IMR-90 (cell line): ENCODE measurements around the gene GOLT1A. TPM values are rescaled to one million over a fixed set of nuclear protein-coding genes. Genes with fewer than 3 reads are reported as not detected.
A peak's percentile ranks its signal among the peaks of the same experiment; 100 is the strongest.

ENCODE experiments used
- ATAC-seq: fragments of 200-7000 bp; cut with Tn5 transposase; 2 replicates; pipeline ENCODE4 v1.9.1; 2020; ENCODE audit warnings: low read depth, mild to moderate bottlenecking, moderate library complexity
- BruUV-seq: library from RNA; stranded (reverse); fragments of 400-500 nt; replicated peaks from 2 replicates; lab custom pipeline; 2021; lab: Mats Ljungman, UMichigan
- CTCF ChIA-PET: fragments of 300-600 bp; formaldehyde crosslinking; extraction: SDS; loops from one replicate; lab custom pipeline; 2021; ENCODE audit warnings: antibody characterized with exemption; lab: Yijun Ruan, JAX
- POLR2A ChIA-PET: fragments of 300-600 bp; sonication (Branson Sonifier 250); formaldehyde crosslinking; loops from one replicate; lab custom pipeline; 2022; ENCODE audit warnings: antibody characterized with exemption; ENCODE audit not compliant: unreplicated experiment; lab: Charles Lee
- DNase-seq: peaks from one replicate; pipeline ENCODE4 v3.0.0; 2013
- H2AFZ ChIP-seq: replicated peaks from 2 replicates; pipeline ENCODE3; 2013; ENCODE audit warnings: low read length, mild to moderate bottlenecking; ENCODE audit not compliant: poor library complexity
- H2AK5ac ChIP-seq: 2 replicates; pipeline ENCODE4 v1.6.1; 2013; ENCODE audit warnings: low read depth, low read length, inconsistent platforms
- H2AK9ac ChIP-seq: replicated peaks from 2 replicates; pipeline ENCODE3; 2013; ENCODE audit warnings: mild to moderate bottlenecking, low read depth, low read length, moderate library complexity; ENCODE audit not compliant: poor library complexity
- H2BK120ac ChIP-seq: 2 replicates; pipeline ENCODE4 v1.6.1; 2013; ENCODE audit warnings: low read depth, low read length, inconsistent platforms
- H2BK15ac ChIP-seq: 3 replicates; pipeline ENCODE4 v1.6.1; 2013; ENCODE audit warnings: low read depth, low read length, inconsistent platforms
- H2BK20ac ChIP-seq: 2 replicates; pipeline ENCODE4 v1.6.1; 2013; ENCODE audit warnings: low read depth, mild to moderate bottlenecking, inconsistent platforms, low read length, moderate library complexity
- H2BK5ac ChIP-seq: 2 replicates; pipeline ENCODE4 v1.6.1; 2013; ENCODE audit warnings: mild to moderate bottlenecking, low read depth, low read length, inconsistent platforms; ENCODE audit not compliant: poor library complexity, severe bottlenecking
- H3K14ac ChIP-seq: replicated peaks from 2 replicates; pipeline ENCODE4 v1.6.1; 2013; ENCODE audit warnings: low read depth, low read length, inconsistent platforms
- H3K18ac ChIP-seq: 2 replicates; pipeline ENCODE4 v1.6.1; 2013; ENCODE audit warnings: low read depth, low read length, control low read depth
- H3K23ac ChIP-seq: 2 replicates; pipeline ENCODE4 v1.6.1; 2013; ENCODE audit warnings: low read depth, low read length, inconsistent platforms
- H3K27ac ChIP-seq: 2 replicates; pipeline ENCODE4 v1.5.1; 2013; ENCODE audit warnings: mild to moderate bottlenecking, control low read depth, low read length; ENCODE audit not compliant: insufficient read depth
- H3K27me3 ChIP-seq: 2 replicates; pipeline ENCODE4 v1.6.1; 2013; ENCODE audit warnings: low read length; ENCODE audit not compliant: control insufficient read depth, insufficient read depth
- H3K36me3 ChIP-seq: 2 replicates; pipeline ENCODE4 v1.6.1; 2013; ENCODE audit warnings: low read length, mixed read lengths; ENCODE audit not compliant: control insufficient read depth, insufficient read depth
- H3K4ac ChIP-seq: 2 replicates; pipeline ENCODE4 v1.6.1; 2013; ENCODE audit warnings: low read depth, low read length, inconsistent platforms
- H3K4me1 ChIP-seq: 2 replicates; pipeline ENCODE4 v1.6.1; 2013; ENCODE audit warnings: low read length, mixed read lengths; ENCODE audit not compliant: control insufficient read depth, insufficient read depth
- H3K4me2 ChIP-seq: 2 replicates; pipeline ENCODE4 v1.6.1; 2013; ENCODE audit warnings: low read depth, mild to moderate bottlenecking, control low read depth, low read length, moderate library complexity
- H3K4me3 ChIP-seq: 2 replicates; pipeline ENCODE4 v1.5.1; 2013; ENCODE audit warnings: low read depth, mild to moderate bottlenecking, control low read depth, low read length, moderate library complexity; ENCODE audit not compliant: insufficient read depth
- H3K56ac ChIP-seq: 2 replicates; pipeline ENCODE4 v1.6.1; 2013; ENCODE audit warnings: low read length, inconsistent platforms; ENCODE audit not compliant: insufficient read depth; ENCODE audit errors: extremely low read depth
- H3K79me1 ChIP-seq, 2 experiments: 2 replicates each; pipeline ENCODE4 v1.6.1; 2013; ENCODE audit warnings: low read length in 2 of 2, inconsistent platforms in 1 of 2, low read depth in 1 of 2
- H3K9ac ChIP-seq: 2 replicates; pipeline ENCODE4 v1.6.1; 2013; ENCODE audit warnings: low read depth, low read length, control low read depth
- H3K9me1 ChIP-seq: 2 replicates; pipeline ENCODE4 v1.6.1; 2013; ENCODE audit warnings: low read length, inconsistent platforms; ENCODE audit not compliant: insufficient read depth
- H3K9me3 ChIP-seq: 2 replicates; pipeline ENCODE4 v1.6.1; 2013; ENCODE audit warnings: low read length; ENCODE audit not compliant: control insufficient read depth, insufficient read depth
- H4K20me1 ChIP-seq: 2 replicates; pipeline ENCODE4 v1.6.1; 2013; ENCODE audit warnings: low read length, inconsistent platforms; ENCODE audit not compliant: insufficient read depth
- H4K5ac ChIP-seq: 2 replicates; pipeline ENCODE4 v1.6.1; 2013; ENCODE audit warnings: mild to moderate bottlenecking, low read depth, low read length, control low read depth
- H4K8ac ChIP-seq, 2 experiments: 2 replicates each; pipeline ENCODE4 v1.6.1; 2013; ENCODE audit warnings: low read depth in 2 of 2, low read length in 2 of 2, control low read depth in 1 of 2, inconsistent platforms in 1 of 2
- H4K91ac ChIP-seq: 2 replicates; pipeline ENCODE4 v1.6.1; 2013; ENCODE audit warnings: low read depth, low read length, inconsistent platforms; ENCODE audit not compliant: insufficient read depth
- CEBPB ChIP-seq: IDR thresholded peaks from 2 replicates; pipeline ENCODE4 v1.6.1; 2012; ENCODE audit warnings: low read depth, low read length, improper control_type of control experiment
- NFE2L2 ChIP-seq: fragments of 150-350 bp; IDR thresholded peaks from 2 replicates; pipeline ENCODE4 v1.6.1; 2016; ENCODE audit warnings: low read depth, mild to moderate bottlenecking, low read length
- WGBS, 2 experiments: methylation state at CpG; one replicate each; pipeline versions ENCODE4 v1.1.5 to v1.1.7; 2013; ENCODE audit warnings: missing lambda C conversion rate in 2 of 2; ENCODE audit not compliant: insufficient read length in 1 of 2; ENCODE audit errors: extremely low coverage in 2 of 2; 5-methylcytosine and 5-hydroxymethylcytosine counted together
- dilution Hi-C: fragments of 300-500 bp; cut with HindIII; formaldehyde crosslinking; loops from one replicate; pipeline ENCODE4 v1.14.3; 2018; ENCODE audit warnings: low sequenced_read_pairs; ENCODE audit not compliant: unreplicated experiment
- in situ Hi-C: fragments of 300-500 bp; cut with MboI; formaldehyde crosslinking; loops from 3 replicates; pipeline ENCODE4 v1.14.3; 2019; ENCODE audit warnings: low sequenced_read_pairs, inconsistent platforms, mixed read lengths
- intact Hi-C: fragments of 100-400 bp; cut with micrococcal nuclease; formaldehyde crosslinking; loops from 2 replicates; pipeline ENCODE4 v1.10.0; 2022
- polyA plus RNA-seq, 3 experiments: library from polyadenylated mRNA; depleted of rRNA; stranded (reverse); fragments of >200 nt; gene quantifications; 2 replicates each; pipeline ENCODE4 v1.2.3, GENCODE V29; 2012; ENCODE audit warnings: low replicate concordance in 1 of 3
- total RNA-seq: library from RNA; depleted of rRNA; stranded (reverse); fragments of >200 nt; gene quantifications from 2 replicates; pipeline ENCODE4 v1.2.3, GENCODE V29; 2012

The GOLT1A gene
- total and polyA plus RNA-seq, 2 of the 4 experiments (the other 2 are of a cell fraction) = 0.32 TPM; not detected in 1

GRCh38 chr1:204190212-204191211 is 23.3 kb downstream of the GOLT1A start:
- ATAC-seq (peak; percentile 57), DNase-seq (peak; percentile 70)
- H3K18ac ChIP-seq = no peak overlapping the region
- dilution Hi-C loops (no loop called here), in situ Hi-C loops (no loop called here), intact Hi-C loops (no loop called here)
- peak overlapping the region; percentile 13; the same call in 1 of the 2 replicates for H4K91ac ChIP-seq
- H3K79me1 ChIP-seq = peaks cover 6 to 9% of the 10 kb centered on the region in 2 experiments; a peak in 3 of 4 replicates
- peak overlapping the region; percentile 65; the same call in 1 of the 2 replicates for H2BK120ac ChIP-seq
- peaks cover 15% of the 10 kb centered on the region for H3K4me1 ChIP-seq
- H3K4me2 ChIP-seq = no peak overlapping the region
- H3K27ac ChIP-seq = no peak overlapping the region
- no peak overlapping the region for H3K14ac ChIP-seq
- no peak overlapping the region for H3K23ac ChIP-seq
- no peak overlapping the region for H3K56ac ChIP-seq
- TF ChIP-seq CEBPB = peak; percentile 97
- TF ChIP-seq NFE2L2 = no peak; the same call in 1 of the 2 replicates
- 0 out of 3 replicates have a peak overlapping the region, but pooled peaks have one; percentile 35 for H2BK15ac ChIP-seq
- H4K8ac ChIP-seq = peak overlapping the region; percentile 38 to 41; a peak in 1 of 4 replicates
- CTCF ChIA-PET = interaction anchor here (1.0 to 1.3 kb wide), 4 partner anchors 16 to 208 kb away, joined by 3 read pairs; no protein-coding TSS in a partner anchor
- no peak overlapping the region for H2BK5ac ChIP-seq
- POLR2A ChIA-PET = interaction anchor here (0.7 kb wide), 1 partner anchor 20 kb away, joined by 5 read pairs; no protein-coding TSS in a partner anchor
- no TSS peak for BruUV-seq
- H3K9me1 ChIP-seq = peaks cover 11% of the 10 kb centered on the region
- H4K20me1 ChIP-seq = no peaks in the 10 kb centered on the region
- H3K9ac ChIP-seq = no peak overlapping the region
- H4K5ac ChIP-seq = no peak overlapping the region
- H3K36me3 ChIP-seq = no peaks in the 10 kb centered on the region
- peak overlapping the region; percentile 10 for H2AK9ac ChIP-seq
- WGBS, 2 experiments = 21% methylated on average over 10 of the region's 44 CpGs; no CpG with 5 or more reads in 1 of the 2 experiments
- H3K4ac ChIP-seq = peak overlapping the region; percentile 15; the same call in 1 of the 2 replicates
- H3K4me3 ChIP-seq = no peak overlapping the region
- peak overlapping the region; percentile 78 for H2AFZ ChIP-seq
- no peak overlapping the region for H2AK5ac ChIP-seq
- H3K9me3 ChIP-seq = no peaks in the 10 kb centered on the region
- peaks cover 3% of the 10 kb centered on the region; the same call in 1 of the 2 replicates for H3K27me3 ChIP-seq
- H2BK20ac ChIP-seq = 0 out of 2 replicates have a peak overlapping the region, but pooled peaks have one; percentile 49
